Coronary artery (tissue), 2 donors: ENCODE measurements around the gene LPCAT3.

Experiments used
- DNase-seq: peaks from one replicate; pipeline ENCODE4 v3.0.0-alpha.2; 2017; ENCODE audit warnings: low spot score
- H3K27ac ChIP-seq, 2 donors: fragments of 200-600 bp; sonication (generic); one replicate each; pipeline ENCODE4 v1.5.1; 2016 to 2019
- H3K4me3 ChIP-seq: fragments of 200-600 bp; sonication (generic); 2 replicates; pipeline ENCODE4 v1.5.1; 2016; ENCODE audit warnings: mild to moderate bottlenecking, moderate library complexity
- CTCF ChIP-seq: fragments of 200-600 bp; sonication (generic); IDR thresholded peaks from one replicate; pipeline ENCODE4 v1.5.1; 2019; ENCODE audit warnings: antibody characterized with exemption

Gene LPCAT3

GRCh38 chr12:6974180-6974579, 44.1 kb downstream of the LPCAT3 start:
- Histone ChIP-seq H3K27ac (no peak overlapping the region), H3K4me3 (no peak overlapping the region)
- TF ChIP-seq CTCF: no peak
- no peak for DNase-seq

- no peak for DNase-seq
Observed at GRCh38 chr12:6970096-6970527, 48.2 kb downstream of the LPCAT3 start.

GRCh38 chr12:6968426-6968825, 49.9 kb downstream of the LPCAT3 start:
- Histone ChIP-seq H3K4me3 (peak overlapping the region; percentile 85), H3K27ac (no peak overlapping the region)
- no peak for TF ChIP-seq CTCF
- no peak for DNase-seq

More at GRCh38 chr12:6970096-6970527, 48.2 kb downstream of the LPCAT3 start:
- Histone ChIP-seq H3K4me3 (peak overlapping the region; percentile 85), H3K27ac (peak overlapping the region; percentile 89 to 93)
- TF ChIP-seq CTCF: no peak

GRCh38 chr12:6967651-6968100, 50.6 kb downstream of the LPCAT3 start:
- TF ChIP-seq CTCF: no peak
- no peak overlapping the region for H3K4me3 ChIP-seq
- no peak overlapping the region for H3K27ac ChIP-seq
- no peak for DNase-seq

GRCh38 chr12:6966351-6966750, 51.9 kb downstream of the LPCAT3 start:
- no peak overlapping the region for H3K4me3 ChIP-seq
- TF ChIP-seq CTCF: no peak
- no peak for DNase-seq
- no peak overlapping the region for H3K27ac ChIP-seq

- no peak for DNase-seq
- H3K4me3 ChIP-seq: no peak overlapping the region
- TF ChIP-seq CTCF: no peak
- H3K27ac ChIP-seq: peak overlapping the region in 1 of 2 donors; percentile 71
Observed at GRCh38 chr12:6965714-6966113, 52.6 kb downstream of the LPCAT3 start.

GRCh38 chr12:6965026-6965661, 53.1 kb downstream of the LPCAT3 start:
- DNase-seq: peak; percentile 86
- Histone ChIP-seq H3K4me3 (no peak overlapping the region), H3K27ac (peak overlapping the region; percentile 64 to 71)
- TF ChIP-seq CTCF: peak; percentile 79
